GM12873 (cell line): Measurements from ENCODE around the gene NFIX.

Experiments used
- CTCF ChIP-seq: IDR thresholded peaks from 2 replicates; pipeline ENCODE4 v1.5.1; 2012; ENCODE audit warnings: low read depth, mild to moderate bottlenecking, moderate library complexity, low read length, control low read depth; ENCODE audit not compliant: insufficient read depth; ENCODE audit errors: missing control alignments

Gene NFIX

GRCh38 chr19:13018035-13018914 is 23.0 kb downstream of the NFIX start:
- TF ChIP-seq CTCF, result no peak

- no peak for TF ChIP-seq CTCF
Measured at GRCh38 chr19:13019332-13019731, 24.1 kb downstream of the NFIX start.

GRCh38 chr19:13020002-13020414 is 24.7 kb downstream of the NFIX start:
- no peak for TF ChIP-seq CTCF

- TF ChIP-seq CTCF, result no peak
Measured at GRCh38 chr19:13022111-13022858, 27.0 kb downstream of the NFIX start.

DNA sequence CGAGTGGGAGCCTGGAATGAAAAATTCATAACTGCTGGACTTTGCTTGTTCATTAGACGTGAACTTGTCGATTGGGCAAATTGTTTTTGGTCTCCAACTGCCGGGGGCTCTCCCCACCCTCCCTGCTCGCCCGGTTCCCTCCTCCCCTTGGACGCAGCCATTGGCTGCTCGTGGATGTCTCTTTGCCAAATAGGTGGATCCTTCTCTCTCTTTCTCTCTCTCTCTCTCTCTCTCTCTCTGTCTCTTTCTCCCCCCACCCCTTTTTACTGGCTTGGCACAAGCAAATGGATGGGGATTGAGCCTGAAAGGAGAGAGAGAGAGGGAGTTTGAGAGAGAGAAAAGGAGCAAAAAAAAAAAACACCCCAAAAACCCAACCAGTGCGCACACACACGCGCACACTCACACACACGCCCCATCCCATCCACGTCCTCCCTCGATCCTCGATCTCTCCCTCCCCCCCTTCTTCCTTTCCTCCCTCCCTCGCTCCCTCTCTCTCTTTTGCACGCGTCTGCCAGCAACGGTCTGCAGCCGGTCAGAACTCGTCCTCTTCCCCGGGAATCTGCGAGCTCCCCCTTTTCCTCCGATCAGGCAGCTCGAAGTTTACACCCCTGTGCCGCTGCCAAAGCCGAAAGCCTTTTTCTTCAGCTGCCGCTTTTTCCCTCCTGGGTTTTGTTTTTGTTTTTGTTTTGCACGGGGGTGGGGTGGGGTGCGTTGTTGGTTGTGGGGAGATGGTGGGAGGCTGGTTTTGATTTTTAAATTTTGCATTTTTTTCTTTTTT is 27.8 kb downstream of the NFIX start:
- no peak for TF ChIP-seq CTCF

- TF ChIP-seq CTCF, result no peak
Measured at GRCh38 chr19:13023656-13024055, 28.4 kb downstream of the NFIX start.
